K562 (cell line): ENCODE data around the gene POLR3G. TPM values are rescaled to one million over a fixed set of nuclear protein-coding genes. Genes with fewer than 3 reads are reported as not detected.

Source experiments
- EP300 ChIP-seq: IDR thresholded peaks from 2 replicates; pipeline ENCODE4 v1.6.1; 2012; ENCODE audit warnings: low read length, improper control_type of control experiment
- HMGN3 ChIP-seq: IDR thresholded peaks from 2 replicates; pipeline ENCODE4 v1.6.1; 2011; ENCODE audit warnings: borderline replicate concordance, low read depth, mild to moderate bottlenecking, mixed read lengths, low read length; ENCODE audit not compliant: insufficient read length; ENCODE audit errors: extremely low read depth
- PRPF4 ChIP-seq: fragments of 200-400 bp; formaldehyde crosslinking; IDR thresholded peaks from one replicate; pipeline ENCODE4 v1.6.1; 2017; ENCODE audit warnings: low read length, low read depth, mild to moderate bottlenecking; ENCODE audit not compliant: insufficient read depth, poor library complexity, severe bottlenecking
- PTRF ChIP-seq: fragments of 450-650 bp; IDR thresholded peaks from 2 replicates; pipeline ENCODE4 v1.6.1; 2016; ENCODE audit warnings: mild to moderate bottlenecking, missing genetic modification characterization, missing compliant biosample characterization
- SREBF2 ChIP-seq: sonication (generic); formaldehyde crosslinking; IDR thresholded peaks from 2 replicates; pipeline ENCODE4 v1.4.0; 2020; ENCODE audit warnings: mild to moderate bottlenecking, missing genetic modification reagents
- ZBED1 ChIP-seq: IDR thresholded peaks from 2 replicates; pipeline ENCODE4 v1.6.1; 2014
- polyA plus RNA-seq, 8 experiments: library from polyadenylated mRNA; depleted of rRNA in 4 of 8; stranded (reverse) in 5 of 8; unstranded in 3 of 8; fragments of >200 nt; fragmentation: Nextera tagmentation in 2 of 8; fragmentation: Illumina TruSeq in 1 of 8; extraction: Ambion mirVana in 2 of 8; extraction: Trizol in 1 of 8; gene quantifications; 2 replicates each; pipeline versions ENCODE4 v1.2.1 to v1.2.3, GENCODE V29; 2011 to 2014; ENCODE audit warnings: inconsistent platforms in 1 of 8, missing spikeins in 1 of 8
- total RNA-seq, 7 experiments: library from RNA; depleted of rRNA in 6 of 7; stranded (reverse); fragments of >200 nt in 6 of 7; fragmentation: Illumina TruSeq in 2 of 7; extraction: Trizol in 2 of 7; gene quantifications; 2 replicates each; pipeline versions ENCODE4 v1.2.1 to v1.2.3, GENCODE V29; 2011 to 2021; ENCODE audit warnings: low replicate concordance in 1 of 7
- TF ChIP-seq, protein P1 (sequence below): fragments of 450-650 bp; IDR thresholded peaks from 2 replicates; pipeline ENCODE4 v1.6.1; 2014; ENCODE audit warnings: low read depth, mild to moderate bottlenecking, moderate library complexity, borderline replicate concordance
- TF ChIP-seq, protein P2 (sequence below): fragments of 250-450 bp; sonication (Bioruptor Pico); IDR thresholded peaks from 2 replicates; pipeline ENCODE4 v1.8.0; 2022; ENCODE audit warnings: inconsistent platforms
- TF ChIP-seq, protein P3 (sequence below), 2 experiments: fragments of 450-650 bp; IDR thresholded peaks; 2 replicates each; pipeline ENCODE4 v1.6.1; 2016
- TF ChIP-seq, protein P4 (sequence below): fragments of 450-650 bp; IDR thresholded peaks from 2 replicates; pipeline ENCODE4 v1.6.1; 2016; ENCODE audit warnings: mild to moderate bottlenecking, moderate library complexity

POLR3G gene
- total and polyA plus RNA-seq, 9 of the 15 experiments (the other 6 are each of a cell fraction or from before 2014, with no cell fraction given), result 39.0 to 111 (median 59.0) TPM

DNA sequence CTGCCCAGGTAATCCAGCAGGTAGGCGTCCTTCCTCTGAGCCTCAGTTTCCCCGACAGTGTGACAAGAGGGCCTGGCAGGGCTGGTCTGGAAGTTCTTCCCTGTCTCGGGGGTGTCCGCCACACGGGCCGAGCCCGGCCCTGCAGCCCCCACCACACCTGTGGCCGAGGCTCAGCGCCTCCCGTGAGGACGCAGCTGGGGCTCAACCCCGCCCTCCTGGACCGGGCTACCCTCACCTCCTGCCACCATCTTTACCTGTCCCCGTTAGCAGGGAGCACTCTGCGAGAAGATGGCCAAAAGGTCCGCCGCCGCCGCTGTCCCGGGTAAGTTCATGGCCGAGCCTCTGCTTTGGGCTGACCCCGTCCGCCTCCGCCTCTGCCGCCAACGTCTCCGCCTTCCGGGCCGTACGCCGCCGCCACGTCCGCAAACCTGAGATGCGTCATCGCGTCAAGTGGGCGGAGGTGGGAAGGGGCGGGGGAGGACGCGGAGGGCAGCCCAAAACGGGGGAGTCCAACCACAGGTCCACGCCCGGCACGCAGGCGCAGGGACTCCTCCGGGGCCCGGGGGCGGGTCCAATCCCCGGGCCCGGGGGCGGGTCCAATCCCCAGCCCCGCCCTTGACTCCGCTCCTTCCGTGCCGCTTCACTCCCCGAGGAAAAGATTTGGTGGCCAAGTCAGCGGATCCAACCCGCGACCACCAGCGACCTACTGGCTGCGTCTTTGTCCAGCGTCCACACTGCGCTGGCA lies 54.7 kb downstream of the POLR3G start, which contains the start of gene LYSMD3 (continued):
- TF ChIP-seq, protein P1, sequence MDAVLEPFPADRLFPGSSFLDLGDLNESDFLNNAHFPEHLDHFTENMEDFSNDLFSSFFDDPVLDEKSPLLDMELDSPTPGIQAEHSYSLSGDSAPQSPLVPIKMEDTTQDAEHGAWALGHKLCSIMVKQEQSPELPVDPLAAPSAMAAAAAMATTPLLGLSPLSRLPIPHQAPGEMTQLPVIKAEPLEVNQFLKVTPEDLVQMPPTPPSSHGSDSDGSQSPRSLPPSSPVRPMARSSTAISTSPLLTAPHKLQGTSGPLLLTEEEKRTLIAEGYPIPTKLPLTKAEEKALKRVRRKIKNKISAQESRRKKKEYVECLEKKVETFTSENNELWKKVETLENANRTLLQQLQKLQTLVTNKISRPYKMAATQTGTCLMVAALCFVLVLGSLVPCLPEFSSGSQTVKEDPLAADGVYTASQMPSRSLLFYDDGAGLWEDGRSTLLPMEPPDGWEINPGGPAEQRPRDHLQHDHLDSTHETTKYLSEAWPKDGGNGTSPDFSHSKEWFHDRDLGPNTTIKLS, result peak; percentile 99
- TF ChIP-seq ZBED1, result peak; percentile 44; the same call in 1 of the 2 replicates
- TF ChIP-seq PRPF4, result no peak
- no peak for TF ChIP-seq EP300
- TF ChIP-seq, protein P2, sequence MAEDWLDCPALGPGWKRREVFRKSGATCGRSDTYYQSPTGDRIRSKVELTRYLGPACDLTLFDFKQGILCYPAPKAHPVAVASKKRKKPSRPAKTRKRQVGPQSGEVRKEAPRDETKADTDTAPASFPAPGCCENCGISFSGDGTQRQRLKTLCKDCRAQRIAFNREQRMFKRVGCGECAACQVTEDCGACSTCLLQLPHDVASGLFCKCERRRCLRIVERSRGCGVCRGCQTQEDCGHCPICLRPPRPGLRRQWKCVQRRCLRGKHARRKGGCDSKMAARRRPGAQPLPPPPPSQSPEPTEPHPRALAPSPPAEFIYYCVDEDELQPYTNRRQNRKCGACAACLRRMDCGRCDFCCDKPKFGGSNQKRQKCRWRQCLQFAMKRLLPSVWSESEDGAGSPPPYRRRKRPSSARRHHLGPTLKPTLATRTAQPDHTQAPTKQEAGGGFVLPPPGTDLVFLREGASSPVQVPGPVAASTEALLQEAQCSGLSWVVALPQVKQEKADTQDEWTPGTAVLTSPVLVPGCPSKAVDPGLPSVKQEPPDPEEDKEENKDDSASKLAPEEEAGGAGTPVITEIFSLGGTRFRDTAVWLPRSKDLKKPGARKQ, result no peak
- TF ChIP-seq, protein P3, sequence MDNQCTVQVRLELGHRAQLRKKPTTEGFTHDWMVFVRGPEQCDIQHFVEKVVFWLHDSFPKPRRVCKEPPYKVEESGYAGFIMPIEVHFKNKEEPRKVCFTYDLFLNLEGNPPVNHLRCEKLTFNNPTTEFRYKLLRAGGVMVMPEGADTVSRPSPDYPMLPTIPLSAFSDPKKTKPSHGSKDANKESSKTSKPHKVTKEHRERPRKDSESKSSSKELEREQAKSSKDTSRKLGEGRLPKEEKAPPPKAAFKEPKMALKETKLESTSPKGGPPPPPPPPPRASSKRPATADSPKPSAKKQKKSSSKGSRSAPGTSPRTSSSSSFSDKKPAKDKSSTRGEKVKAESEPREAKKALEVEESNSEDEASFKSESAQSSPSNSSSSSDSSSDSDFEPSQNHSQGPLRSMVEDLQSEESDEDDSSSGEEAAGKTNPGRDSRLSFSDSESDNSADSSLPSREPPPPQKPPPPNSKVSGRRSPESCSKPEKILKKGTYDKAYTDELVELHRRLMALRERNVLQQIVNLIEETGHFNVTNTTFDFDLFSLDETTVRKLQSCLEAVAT (IDR thresholded peaks at IDR 0.05), result peak; percentile 81 to 82; a peak in 2 of 4 replicates
- TF ChIP-seq, protein P4, sequence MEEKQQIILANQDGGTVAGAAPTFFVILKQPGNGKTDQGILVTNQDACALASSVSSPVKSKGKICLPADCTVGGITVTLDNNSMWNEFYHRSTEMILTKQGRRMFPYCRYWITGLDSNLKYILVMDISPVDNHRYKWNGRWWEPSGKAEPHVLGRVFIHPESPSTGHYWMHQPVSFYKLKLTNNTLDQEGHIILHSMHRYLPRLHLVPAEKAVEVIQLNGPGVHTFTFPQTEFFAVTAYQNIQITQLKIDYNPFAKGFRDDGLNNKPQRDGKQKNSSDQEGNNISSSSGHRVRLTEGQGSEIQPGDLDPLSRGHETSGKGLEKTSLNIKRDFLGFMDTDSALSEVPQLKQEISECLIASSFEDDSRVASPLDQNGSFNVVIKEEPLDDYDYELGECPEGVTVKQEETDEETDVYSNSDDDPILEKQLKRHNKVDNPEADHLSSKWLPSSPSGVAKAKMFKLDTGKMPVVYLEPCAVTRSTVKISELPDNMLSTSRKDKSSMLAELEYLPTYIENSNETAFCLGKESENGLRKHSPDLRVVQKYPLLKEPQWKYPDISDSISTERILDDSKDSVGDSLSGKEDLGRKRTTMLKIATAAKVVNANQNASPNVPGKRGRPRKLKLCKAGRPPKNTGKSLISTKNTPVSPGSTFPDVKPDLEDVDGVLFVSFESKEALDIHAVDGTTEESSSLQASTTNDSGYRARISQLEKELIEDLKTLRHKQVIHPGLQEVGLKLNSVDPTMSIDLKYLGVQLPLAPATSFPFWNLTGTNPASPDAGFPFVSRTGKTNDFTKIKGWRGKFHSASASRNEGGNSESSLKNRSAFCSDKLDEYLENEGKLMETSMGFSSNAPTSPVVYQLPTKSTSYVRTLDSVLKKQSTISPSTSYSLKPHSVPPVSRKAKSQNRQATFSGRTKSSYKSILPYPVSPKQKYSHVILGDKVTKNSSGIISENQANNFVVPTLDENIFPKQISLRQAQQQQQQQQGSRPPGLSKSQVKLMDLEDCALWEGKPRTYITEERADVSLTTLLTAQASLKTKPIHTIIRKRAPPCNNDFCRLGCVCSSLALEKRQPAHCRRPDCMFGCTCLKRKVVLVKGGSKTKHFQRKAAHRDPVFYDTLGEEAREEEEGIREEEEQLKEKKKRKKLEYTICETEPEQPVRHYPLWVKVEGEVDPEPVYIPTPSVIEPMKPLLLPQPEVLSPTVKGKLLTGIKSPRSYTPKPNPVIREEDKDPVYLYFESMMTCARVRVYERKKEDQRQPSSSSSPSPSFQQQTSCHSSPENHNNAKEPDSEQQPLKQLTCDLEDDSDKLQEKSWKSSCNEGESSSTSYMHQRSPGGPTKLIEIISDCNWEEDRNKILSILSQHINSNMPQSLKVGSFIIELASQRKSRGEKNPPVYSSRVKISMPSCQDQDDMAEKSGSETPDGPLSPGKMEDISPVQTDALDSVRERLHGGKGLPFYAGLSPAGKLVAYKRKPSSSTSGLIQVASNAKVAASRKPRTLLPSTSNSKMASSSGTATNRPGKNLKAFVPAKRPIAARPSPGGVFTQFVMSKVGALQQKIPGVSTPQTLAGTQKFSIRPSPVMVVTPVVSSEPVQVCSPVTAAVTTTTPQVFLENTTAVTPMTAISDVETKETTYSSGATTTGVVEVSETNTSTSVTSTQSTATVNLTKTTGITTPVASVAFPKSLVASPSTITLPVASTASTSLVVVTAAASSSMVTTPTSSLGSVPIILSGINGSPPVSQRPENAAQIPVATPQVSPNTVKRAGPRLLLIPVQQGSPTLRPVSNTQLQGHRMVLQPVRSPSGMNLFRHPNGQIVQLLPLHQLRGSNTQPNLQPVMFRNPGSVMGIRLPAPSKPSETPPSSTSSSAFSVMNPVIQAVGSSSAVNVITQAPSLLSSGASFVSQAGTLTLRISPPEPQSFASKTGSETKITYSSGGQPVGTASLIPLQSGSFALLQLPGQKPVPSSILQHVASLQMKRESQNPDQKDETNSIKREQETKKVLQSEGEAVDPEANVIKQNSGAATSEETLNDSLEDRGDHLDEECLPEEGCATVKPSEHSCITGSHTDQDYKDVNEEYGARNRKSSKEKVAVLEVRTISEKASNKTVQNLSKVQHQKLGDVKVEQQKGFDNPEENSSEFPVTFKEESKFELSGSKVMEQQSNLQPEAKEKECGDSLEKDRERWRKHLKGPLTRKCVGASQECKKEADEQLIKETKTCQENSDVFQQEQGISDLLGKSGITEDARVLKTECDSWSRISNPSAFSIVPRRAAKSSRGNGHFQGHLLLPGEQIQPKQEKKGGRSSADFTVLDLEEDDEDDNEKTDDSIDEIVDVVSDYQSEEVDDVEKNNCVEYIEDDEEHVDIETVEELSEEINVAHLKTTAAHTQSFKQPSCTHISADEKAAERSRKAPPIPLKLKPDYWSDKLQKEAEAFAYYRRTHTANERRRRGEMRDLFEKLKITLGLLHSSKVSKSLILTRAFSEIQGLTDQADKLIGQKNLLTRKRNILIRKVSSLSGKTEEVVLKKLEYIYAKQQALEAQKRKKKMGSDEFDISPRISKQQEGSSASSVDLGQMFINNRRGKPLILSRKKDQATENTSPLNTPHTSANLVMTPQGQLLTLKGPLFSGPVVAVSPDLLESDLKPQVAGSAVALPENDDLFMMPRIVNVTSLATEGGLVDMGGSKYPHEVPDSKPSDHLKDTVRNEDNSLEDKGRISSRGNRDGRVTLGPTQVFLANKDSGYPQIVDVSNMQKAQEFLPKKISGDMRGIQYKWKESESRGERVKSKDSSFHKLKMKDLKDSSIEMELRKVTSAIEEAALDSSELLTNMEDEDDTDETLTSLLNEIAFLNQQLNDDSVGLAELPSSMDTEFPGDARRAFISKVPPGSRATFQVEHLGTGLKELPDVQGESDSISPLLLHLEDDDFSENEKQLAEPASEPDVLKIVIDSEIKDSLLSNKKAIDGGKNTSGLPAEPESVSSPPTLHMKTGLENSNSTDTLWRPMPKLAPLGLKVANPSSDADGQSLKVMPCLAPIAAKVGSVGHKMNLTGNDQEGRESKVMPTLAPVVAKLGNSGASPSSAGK, result no peak; the same call in 1 of the 2 replicates
- TF ChIP-seq PTRF (tag), result no peak
- peak; percentile 85 for TF ChIP-seq HMGN3
- no peak for TF ChIP-seq SREBF2 (CRISPR knock-in tag)
